NCI-H2171 treated with DMSO at 0.1 percent for 48 hours (cell line): ENCODE data around the gene TSPAN9.

Experiments
- DNase-seq: peaks from one replicate; lab custom pipeline; 2025; lab: John Stamatoyannopoulos, UW

The TSPAN9 gene

DNA sequence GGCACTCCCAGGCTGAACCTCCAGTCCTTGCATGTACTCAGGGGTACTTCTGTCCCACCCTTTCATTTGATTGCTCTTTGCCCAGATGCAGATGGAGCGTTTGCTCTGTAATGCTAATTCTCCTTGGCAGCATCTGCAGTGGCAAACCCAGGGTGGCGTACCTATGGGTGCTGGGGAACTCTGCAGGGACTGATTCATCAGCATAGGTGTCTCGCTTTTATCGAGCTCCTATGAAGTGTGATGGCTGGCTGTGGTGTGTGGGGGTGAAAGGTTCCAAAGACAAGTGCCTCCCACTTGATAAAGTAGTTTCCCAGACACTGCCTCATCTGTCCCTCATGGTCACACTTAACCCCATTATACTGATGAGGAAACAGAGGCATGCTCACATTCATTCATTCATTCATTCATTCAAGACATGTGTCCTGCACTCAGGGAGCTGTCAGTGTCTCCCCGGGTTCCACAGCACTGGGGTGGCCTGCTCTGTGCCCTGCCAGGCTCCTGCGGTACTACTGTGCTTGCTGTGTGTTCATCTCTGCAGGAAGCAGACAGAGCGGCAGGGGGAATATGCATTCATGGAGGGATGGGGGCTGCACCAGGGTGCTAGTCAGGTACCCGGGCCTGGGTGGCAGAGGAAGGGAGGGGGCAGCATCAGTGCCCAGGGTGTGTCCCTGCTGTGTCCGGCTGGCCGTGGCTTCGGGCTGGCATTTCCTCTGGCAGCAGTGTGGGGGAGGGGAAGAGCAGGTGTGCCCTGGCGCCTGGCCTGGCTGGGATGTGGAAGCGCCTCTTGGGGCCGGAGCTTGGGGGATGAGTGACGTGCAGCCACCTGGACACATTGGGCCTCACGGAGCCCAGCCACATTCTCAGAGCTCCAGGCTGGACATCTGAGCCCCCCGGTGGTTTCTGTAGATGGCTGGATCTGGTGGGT lies 110.9 kb downstream of the TSPAN9 start:
- DNase-seq: no peak

DNA sequence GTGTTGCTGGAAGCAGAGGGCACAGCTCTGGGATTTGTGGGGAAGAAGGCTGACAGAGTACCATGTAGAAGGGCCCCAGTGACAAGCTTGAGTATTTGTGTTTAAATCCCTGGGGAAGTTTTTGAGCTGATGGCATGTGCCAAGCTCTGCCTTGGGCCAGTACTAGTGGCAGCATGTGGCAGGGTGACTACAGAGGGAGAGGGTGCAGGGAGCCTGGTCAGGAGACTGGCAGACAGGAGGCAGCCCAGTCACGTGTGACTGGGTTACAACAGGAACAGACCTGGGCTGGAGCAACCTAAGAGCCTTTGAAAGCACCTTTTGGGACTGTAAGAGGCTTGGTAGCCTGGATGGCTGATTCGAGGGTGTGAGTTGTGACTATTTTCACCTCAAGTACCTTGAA lies 112.1 kb downstream of the TSPAN9 start:
- no peak for DNase-seq

GRCh38 chr12:3190101-3190500 lies 112.9 kb downstream of the TSPAN9 start:
- no peak for DNase-seq

- no peak for DNase-seq
Observed at GRCh38 chr12:3191450-3191849, 114.3 kb downstream of the TSPAN9 start.

DNA sequence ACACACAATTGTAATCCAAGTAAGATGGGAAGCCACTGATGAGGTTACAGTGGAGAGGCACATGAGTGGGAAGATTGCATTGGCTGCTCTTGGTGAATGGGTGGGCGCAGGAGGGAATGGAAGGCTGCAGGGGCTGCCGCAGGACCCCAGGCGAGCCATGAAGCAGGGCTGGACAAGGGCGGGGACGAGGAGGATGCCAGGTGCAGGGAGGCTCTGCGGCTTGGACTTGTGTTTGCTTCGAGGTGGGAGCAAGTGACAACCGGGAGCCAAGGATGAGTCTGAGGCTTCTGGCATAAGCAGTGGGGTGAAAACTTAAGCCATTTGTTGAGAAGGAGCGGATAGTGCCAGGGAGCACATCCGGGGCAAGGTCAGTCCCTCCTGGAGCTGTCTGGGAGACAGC lies 115.0 kb downstream of the TSPAN9 start:
- no peak for DNase-seq

- no peak for DNase-seq
Observed at GRCh38 chr12:3193131-3193530, 116.0 kb downstream of the TSPAN9 start.

- DNase-seq: no peak
Observed at GRCh38 chr12:3193755-3194154, 116.6 kb downstream of the TSPAN9 start.

DNA sequence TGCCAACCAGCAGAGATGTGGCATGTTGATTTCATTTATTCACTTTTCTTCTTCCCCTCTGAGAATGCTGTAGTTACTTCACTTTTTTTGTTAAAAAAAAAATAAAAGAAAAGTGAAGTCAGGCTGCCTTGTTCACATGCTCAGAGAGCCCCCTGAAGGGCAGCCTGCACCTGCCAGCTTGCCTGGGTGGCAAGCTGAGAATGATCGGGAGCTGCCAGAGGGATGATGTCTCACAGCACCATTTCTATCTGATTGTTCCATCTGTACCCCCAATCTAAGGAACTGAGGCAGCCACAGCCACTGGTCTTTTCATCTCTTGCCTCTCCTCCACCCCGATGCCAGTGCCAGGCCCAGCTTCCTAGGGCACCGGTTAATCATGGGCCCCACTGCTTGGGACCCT lies 118.2 kb downstream of the TSPAN9 start:
- DNase-seq: no peak

GRCh38 chr12:3195859-3196483 lies 118.8 kb downstream of the TSPAN9 start:
- no peak for DNase-seq

GRCh38 chr12:3196488-3196887 lies 119.3 kb downstream of the TSPAN9 start:
- DNase-seq: no peak

DNA sequence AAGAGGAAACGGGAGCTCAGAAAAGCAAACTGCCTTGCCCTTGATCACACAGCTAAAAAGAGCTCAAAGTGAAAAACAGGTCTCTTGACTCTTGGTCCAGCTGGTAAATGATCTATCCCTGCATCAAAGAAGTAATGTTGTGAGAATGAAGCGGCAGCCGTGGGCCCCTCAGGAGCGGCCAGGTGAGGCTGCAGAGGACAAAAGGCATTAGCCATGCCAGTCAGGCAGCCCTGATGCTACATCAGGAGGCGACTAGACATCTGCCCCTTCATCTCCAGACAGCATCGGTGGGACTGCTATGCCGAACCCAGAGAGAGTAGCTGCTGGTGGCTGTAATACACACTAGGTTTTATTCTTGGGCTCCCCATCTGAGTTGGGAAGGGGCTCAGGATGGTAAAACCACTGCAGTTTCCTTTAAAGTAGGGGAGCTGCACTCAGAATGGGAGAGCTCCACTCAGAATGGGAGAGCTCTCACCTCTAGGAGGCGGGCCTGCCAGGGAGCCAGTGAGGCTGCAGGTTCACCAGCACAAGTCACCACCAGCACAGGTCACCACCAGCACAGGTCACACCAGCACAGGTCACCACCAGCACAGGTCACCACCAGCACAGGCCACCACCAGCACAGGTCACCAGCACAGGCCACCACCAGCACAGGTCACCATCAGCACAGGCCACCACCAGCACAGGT lies 120.1 kb downstream of the TSPAN9 start:
- no peak for DNase-seq

GRCh38 chr12:3199551-3200031 lies 122.4 kb downstream of the TSPAN9 start:
- peak; percentile 85 for DNase-seq

- peak; percentile 73 for DNase-seq
Observed at GRCh38 chr12:3200032-3200617, 122.9 kb downstream of the TSPAN9 start.

GRCh38 chr12:3200814-3201233 lies 123.6 kb downstream of the TSPAN9 start:
- no peak for DNase-seq

DNA sequence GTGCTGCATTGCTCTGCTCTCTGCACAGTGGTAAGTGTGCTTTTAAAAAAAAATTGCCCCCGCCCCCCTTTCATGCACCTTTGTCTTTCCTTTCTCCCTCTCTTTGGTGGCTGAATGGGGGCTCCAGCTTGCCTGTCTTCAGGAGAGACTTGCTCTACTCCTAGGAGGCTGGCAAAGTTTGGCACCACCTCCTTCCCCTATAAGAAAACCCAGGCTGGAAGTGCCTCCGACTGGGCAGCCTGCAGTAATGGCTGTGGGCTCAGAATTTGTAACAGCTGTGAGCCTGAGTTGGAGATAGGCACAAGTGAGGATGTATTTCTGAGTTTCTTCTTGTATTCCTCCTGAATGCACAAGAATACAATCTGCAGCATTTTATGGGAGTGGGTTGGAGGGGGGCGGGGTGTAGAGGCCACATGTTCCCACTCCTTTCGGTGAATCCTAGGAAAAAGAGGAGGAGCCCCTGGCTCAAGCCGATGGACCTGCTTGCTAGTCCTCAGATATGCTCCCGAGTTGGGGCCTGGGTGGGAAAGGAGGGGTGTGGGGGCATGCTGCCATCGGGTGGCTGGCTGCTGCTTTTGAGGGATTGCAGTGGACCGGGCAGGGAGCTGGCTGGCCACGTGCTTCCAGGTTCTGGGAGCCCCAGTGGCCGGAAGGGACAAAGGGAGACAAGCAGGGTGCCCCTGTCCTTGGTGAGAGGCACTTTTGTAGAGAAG lies 124.3 kb downstream of the TSPAN9 start:
- peak; percentile 41 for DNase-seq

GRCh38 chr12:3202096-3202495 lies 124.9 kb downstream of the TSPAN9 start:
- no peak for DNase-seq

- DNase-seq: peak; percentile 61
Observed at GRCh38 chr12:3202734-3203446, 125.7 kb downstream of the TSPAN9 start.

DNA sequence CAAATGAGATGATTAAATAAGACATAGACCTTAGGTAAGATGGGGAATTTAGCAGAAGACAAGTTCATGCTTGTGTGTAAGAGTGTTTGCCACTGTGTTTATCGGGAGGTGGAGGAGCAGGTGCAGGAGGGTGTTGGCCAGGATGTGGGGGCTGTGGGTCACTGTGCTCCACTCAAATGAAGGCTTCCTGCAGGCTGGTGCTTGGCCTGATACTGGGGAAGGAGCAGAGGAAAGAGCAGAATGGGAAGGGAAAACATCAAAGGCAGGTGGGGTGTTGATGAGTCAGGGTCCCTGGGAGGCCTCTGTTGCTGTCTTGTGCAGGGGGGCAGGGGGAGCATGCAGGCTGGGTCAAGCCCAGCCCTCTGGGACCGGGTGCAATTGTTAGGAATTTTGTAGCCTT lies 126.5 kb downstream of the TSPAN9 start:
- DNase-seq: peak; percentile 70

GRCh38 chr12:3204143-3204542 lies 127.0 kb downstream of the TSPAN9 start:
- peak; percentile 100 for DNase-seq

DNA sequence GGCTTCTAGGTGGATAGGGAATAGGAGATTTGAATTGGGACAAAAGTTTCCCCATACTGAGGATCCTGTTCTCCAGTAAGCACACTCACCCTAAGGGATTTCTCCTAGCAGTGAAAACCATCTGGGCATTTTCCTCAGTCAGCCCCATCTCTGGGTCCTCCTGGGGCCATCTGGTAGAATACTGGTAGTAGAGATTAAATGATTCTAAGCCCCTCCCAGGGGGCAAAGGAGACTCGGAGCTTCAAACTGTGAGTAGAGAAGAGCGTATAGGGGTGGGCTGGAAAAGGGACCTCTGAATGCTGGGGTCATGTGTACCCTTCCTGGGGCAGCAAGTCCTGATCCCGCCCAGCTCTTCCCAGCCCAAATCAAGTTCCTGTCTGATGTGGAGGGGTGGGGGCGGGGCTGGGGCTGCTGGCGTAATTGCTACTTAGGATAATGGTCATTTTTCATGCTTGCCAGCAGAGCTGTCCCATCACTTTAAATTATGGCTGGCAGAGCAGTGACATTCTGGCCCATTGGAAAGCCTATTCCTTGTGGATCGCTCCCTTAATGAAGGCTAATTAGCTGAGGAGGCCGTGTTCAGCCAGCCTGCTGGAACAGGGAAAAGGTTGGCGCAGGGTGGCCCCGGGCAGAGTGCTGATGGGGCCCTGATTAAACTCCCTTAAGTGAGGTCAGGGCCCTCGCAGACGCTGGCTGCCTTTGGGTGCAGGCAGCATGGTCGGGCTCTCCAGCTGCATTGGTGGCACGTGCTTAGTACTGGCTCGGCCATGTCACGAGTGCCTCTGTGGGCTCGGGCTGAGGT lies 127.8 kb downstream of the TSPAN9 start:
- peak; percentile 92 for DNase-seq
